K562 treated with DMSO at 1 percent for 4 hours (cell line): ENCODE measurements around the gene PITHD1. TPM values are rescaled to one million over a fixed set of nuclear protein-coding genes. Genes with fewer than 3 reads are reported as not detected.

ENCODE experiments used
- total RNA-seq: library from RNA; unstranded; fragments of 300-600 nt; gene quantifications from 2 replicates; pipeline ENCODE4 v1.2.3, GENCODE V29; 2022; ENCODE audit not compliant: insufficient read depth

PITHD1 gene, protein sequence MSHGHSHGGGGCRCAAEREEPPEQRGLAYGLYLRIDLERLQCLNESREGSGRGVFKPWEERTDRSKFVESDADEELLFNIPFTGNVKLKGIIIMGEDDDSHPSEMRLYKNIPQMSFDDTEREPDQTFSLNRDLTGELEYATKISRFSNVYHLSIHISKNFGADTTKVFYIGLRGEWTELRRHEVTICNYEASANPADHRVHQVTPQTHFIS
- total RNA-seq = 140 and 154 TPM in 2 replicates

DNA sequence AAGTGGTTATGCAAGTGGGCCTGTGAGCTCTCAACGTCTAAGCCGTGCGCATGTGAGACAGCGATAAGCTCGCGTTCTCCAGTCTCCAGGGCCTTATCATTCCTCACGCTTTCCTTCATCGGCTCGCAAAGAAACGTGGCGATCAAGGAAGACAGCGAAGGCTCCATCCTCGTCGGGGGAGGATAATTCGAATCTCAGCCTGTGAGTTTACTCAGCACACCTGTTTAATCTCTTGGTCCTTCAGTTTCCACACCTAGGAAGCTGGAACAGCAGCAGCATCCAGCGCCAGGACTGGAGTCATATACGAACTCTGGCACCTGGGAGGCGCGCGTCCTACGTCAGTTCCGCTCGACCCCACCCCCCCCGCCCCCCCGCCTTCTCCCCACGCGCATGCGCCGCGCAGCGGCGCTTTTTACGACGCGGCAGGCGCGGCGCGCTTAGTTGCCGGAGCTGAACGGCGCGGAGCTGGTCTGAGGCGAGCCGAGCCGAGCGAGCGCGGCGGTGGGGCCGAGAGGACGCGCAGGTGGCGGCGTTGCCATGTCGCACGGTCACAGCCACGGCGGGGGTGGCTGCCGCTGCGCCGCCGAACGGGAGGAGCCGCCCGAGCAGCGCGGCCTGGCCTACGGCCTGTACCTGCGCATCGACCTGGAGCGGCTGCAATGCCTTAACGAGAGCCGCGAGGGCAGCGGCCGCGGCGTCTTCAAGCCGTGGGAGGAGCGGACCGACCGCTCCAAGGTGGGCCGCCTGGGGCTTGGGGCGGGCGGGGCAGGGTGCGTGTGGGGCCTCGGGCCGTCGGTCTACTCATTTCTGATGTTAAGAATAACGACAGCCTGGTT, at the start of gene PITHD1:
TSS of gene PITHD1 (plus strand) at position 440 of the 836 bp plus-strand sequence. CDS start at position 538, 98 bp downstream.

DNA sequence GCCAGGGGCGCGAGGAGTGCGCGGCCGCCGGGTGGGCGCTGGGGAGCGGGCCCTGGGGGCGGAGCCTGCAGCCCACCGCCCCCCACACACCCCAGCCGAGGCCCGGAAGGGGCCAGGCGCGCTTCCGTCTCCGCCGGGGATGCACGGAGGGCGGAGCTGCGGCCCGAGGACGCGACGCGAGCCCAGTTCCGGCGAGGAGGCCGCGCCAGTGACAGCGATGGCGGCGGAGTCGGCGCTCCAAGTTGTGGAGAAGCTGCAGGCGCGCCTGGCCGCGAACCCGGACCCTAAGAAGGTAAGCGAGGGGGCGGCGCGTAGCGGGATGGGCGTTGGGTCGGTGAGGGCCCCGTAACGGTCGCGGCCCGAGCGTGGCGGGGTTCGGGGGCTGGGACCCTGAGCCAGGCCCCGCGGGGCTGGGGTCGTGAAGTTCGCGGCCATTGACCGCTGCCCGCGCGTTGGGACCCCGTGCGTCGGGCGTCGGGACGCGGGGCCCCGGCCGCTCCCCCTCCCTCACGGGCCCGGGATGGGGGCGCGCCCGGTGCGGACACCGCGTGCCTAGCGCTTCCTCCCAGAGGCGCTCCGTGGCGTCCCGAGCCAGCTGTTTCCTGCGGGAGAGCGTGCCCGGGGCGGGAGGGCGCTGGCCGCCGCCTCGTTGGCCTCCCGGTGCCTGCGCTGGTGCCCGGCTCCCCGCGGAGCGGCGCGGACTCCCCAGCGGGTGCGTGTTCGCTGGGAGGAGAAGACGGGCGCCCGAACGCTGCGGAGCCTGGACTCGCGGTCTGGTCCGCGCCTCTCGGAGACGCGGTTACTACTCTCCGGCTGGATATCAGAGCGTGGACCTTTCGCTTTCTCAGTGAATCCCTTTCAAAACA, 34.7 kb upstream of the PITHD1 start, which contains the start of gene ELOA:
TSS of gene ELOA (plus strand) at position 185 of the 866 bp plus-strand sequence. CDS start at position 218, 33 bp downstream.

DNA sequence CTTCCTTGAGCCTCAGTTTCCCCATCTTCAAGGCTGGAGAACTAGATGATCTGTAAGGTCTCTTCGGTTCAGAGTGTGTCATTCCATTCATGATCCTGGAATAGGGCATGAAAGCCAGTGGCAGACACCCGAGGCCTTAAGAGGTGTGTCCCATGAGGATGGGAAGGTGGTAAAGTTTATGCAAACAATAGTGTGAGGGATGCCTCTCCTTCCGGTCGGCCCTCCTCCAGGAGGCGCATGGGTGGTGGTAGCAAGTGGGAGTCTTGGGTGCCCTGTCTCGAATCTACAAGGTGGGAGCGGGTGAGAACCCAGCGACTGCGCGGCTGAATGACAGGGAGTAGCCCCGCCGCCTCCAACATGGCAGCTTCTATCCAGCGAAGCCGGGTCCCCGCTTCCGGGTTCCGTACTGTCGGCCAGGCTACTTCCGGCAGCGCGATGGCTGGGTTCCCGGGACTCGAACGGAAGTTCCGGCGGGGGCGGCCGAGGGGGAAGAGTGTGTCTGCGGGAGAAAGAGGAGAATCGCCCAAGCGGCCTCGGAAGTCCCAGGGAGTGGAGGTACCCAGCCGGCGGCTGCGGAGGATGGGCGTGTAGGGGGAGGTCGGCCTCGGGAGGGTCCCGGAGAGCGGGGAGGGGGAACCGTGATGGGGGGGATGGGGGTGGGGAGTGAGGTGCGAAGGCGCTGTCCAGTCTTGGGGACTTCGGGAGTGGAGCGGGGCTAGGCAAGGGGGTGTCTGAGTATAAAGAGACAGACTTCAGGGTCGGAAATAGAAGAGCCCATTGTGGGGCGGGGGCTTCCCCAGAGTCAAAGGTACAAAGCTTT, 12.7 kb downstream of the PITHD1 start, which contains the start of gene LYPLA2:
TSS of gene LYPLA2 (plus strand) at position 450 of the 820 bp plus-strand sequence. CDS start 1,538 bp downstream, outside the sequence.

DNA sequence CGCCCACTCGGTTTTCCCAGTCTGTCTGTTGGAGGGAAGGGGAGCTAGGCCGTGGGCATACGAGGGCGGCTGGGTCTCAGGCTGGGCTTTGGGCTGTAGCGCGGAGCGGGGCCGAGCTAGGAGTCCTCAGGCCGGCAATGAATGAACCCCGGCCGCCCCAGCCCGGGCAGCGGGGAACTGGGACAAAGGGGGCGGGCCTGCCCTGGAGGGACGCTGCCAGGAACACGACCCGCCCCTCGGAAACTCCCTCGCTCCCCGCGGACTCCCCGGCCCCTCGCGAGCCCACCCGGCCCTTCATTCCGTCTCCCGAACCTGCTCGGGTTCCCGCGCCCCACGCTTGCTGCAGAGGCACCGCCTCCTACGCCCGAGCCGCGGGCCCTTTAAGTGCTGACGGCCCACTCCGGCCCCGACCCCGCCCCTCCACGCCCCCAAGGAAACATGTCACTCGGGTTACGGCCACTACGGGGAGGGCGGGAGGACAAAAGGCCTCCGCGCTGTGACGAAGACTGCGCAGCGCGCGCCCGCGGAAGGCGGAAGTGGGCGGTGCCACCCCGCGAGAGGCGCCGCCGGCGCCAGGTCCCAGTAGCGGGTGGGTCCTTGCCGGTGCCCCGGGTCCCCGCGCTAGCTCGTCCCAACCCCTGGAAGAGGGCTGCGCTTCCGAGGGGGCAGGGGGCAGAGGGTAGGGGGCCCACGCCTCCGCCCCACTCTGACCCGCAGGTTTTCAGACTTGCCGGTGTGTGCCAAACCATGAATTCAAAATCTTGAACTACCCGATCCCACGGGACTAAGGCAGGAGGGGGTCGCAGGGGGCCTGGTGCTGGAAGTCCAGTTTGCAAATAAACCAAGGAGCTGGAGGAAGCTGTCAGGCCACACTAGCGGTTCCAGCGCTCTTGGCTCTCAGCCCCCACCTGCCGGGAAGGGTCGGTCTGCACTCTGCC, 22.5 kb downstream of the PITHD1 start, which contains the start of gene GALE:
TSS of gene GALE (minus strand) at position 355 of the 938 bp plus-strand sequence. CDS start 1,747 bp downstream, outside the sequence.

DNA sequence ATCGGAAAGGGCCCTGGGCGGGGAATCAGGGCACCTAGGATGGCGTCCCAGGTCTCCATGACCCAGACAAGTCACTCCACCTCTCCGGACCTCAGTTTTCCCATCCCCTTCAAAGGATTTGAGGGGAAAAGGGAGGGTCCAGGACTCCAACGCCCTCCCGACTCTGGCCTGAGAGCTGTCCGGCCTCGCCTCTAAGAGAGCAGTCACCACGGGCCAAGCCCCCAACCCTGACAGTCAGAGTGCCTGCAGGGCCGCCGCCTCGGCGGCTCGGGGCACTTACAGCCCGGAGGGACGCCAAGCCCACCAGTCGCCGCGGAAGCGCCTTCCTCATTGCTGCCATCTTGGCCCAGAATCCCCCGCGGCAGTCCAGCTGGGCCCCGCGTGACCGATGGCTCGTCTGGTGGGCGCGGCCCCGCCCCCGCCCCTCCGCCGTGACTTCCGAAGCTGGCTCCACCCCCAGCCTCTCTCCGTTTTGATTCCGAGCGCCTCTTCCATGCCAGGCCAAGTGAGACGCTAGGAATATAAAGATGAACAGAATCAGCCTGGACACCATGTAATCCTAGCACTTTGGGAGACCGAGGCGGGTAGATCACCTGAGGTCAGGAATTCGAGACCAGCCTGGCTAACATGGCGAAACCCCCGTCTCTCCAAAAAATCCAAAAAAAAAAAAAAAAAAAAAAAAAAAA, 47.0 kb downstream of the PITHD1 start, which contains the start of gene HMGCL:
TSS of gene HMGCL (minus strand) at position 354 of the 686 bp plus-strand sequence. CDS start at position 340, 14 bp downstream.

Other genes with a start within 250 kb of the PITHD1 start
- gene E2F2, start 247.2 kb upstream of the PITHD1 start, total RNA-seq = 11.7 and 12.4 TPM in 2 replicates
- gene ID3, start 218.9 kb upstream of the PITHD1 start, total RNA-seq = 227 and 254 TPM in 2 replicates
- gene RPL11, start 86.6 kb upstream of the PITHD1 start, total RNA-seq = 4,131 and 4,270 TPM in 2 replicates
- 14.8 and 16.6 TPM in 2 replicates for gene ELOA, start 34.9 kb upstream of the PITHD1 start, total RNA-seq
- gene LYPLA2, start 12.7 kb downstream of the PITHD1 start, total RNA-seq = 74.1 and 82.3 TPM in 2 replicates
- 87.8 and 94.9 TPM in 2 replicates for gene GALE, start 22.3 kb downstream of the PITHD1 start, total RNA-seq
- gene HMGCL, start 47.0 kb downstream of the PITHD1 start, total RNA-seq = 34.6 and 40.8 TPM in 2 replicates
- 21.0 and 21.8 TPM in 2 replicates for gene FUCA1, start 89.9 kb downstream of the PITHD1 start, total RNA-seq
- gene CNR2, start 134.9 kb downstream of the PITHD1 start, total RNA-seq = not detected in 2 replicates
- gene PNRC2, start 181.4 kb downstream of the PITHD1 start, total RNA-seq = 95.7 and 120 TPM in 2 replicates
- 65.2 and 91.6 TPM in 2 replicates for gene SRSF10, start 201.9 kb downstream of the PITHD1 start, total RNA-seq